ENCODE results near the gene EPN2.
"Not testable (repeated sequence)": the region's sequence is repeated elsewhere in the genome, so short reads cannot be mapped to it uniquely, and the experiment has no call there.

Gene EPN2

DNA sequence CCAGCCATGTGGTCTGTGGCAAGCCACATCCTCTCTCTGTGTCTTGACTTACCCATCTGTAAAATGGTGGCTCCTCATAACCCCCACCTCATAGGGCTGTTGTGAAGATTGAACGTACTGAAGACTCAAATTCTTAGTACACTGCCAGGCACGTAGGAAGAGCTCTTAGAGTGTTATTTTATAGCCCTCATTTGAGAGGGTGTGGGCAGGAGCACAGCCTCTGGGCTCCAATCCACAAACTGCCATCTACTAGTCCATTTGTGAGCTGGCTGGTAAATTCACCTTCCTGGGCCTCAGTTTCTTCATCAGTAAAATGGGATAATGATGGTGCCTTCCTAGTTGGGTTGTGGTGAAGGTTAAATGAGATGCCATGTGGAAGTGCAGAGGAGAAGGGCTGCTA, 18.3 kb upstream of the EPN2 start:
- not testable (repeated sequence) for H3K4me3 ChIP-seq (ENCODE audit: low read depth in 1 of 2, low read length in 2 of 2); H3K9ac ChIP-seq (ENCODE audit: low read depth in 1 of 2, low read length in 2 of 2); H3K36me3 ChIP-seq (ENCODE audit: control insufficient read depth in 1 of 2, insufficient read depth in 2 of 2, low read length in 2 of 2); H3K9me3 ChIP-seq (ENCODE audit: control insufficient read depth in 1 of 2, low read length in 2 of 2); H3K4me1 ChIP-seq (ENCODE audit: control insufficient read depth in 1 of 2, insufficient read depth in 2 of 2, low read length in 2 of 2); H3K27ac ChIP-seq (ENCODE audit: low read depth, low read length); H3K27me3 ChIP-seq (ENCODE audit: control insufficient read depth in 1 of 2, insufficient read depth in 2 of 2, low read length in 2 of 2)

DNA sequence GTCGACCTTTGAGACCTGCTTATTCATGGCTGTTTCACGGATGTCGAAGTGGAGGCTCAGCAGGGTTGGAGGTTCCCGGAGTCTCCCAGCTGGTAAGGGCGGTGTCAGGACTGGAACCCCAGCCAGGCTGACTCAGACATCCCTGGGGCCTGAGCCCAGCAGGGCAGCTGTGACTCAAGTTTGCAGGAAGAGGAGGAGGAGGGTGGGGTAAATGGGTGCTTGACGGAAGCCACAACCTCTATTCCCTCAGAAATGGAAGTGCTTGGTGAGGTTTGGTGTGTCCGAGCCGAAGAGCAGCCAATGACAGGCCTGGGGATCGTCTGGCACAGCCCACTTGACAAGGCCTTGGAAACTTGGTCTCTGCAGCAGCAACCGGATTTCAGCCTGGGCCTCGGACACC, 17.8 kb upstream of the EPN2 start:
- H3K27me3 ChIP-seq (ENCODE audit: control insufficient read depth in 1 of 2, insufficient read depth in 2 of 2, low read length in 2 of 2); H3K4me3 ChIP-seq (ENCODE audit: low read depth in 1 of 2, low read length in 2 of 2); H3K36me3 ChIP-seq (ENCODE audit: control insufficient read depth in 1 of 2, insufficient read depth in 2 of 2, low read length in 2 of 2); H3K27ac ChIP-seq (ENCODE audit: low read depth, low read length); H3K9ac ChIP-seq (ENCODE audit: low read depth in 1 of 2, low read length in 2 of 2); H3K9me3 ChIP-seq (ENCODE audit: control insufficient read depth in 1 of 2, low read length in 2 of 2); H3K4me1 ChIP-seq (ENCODE audit: control insufficient read depth in 1 of 2, insufficient read depth in 2 of 2, low read length in 2 of 2): not testable (repeated sequence)

DNA sequence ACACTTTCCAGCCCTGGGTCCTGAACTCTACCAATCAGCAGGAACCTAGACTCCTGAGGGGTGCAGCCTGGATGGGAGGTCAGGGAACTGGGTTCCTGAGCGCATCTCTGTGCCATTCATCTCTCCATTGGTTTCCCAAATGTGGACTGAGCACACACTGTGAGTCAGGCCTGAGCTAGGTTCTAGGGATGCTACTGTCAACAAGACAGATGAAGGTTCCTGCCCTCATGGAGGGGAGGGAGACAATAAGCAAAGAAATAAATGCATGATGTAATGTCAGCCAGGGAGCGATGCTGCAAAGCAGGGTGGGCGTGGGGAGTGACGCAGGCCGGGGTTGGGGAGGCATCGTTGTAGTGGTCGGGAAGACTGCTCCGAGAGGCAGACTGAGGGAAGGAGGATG, 17.0 kb upstream of the EPN2 start:
- H3K4me1 ChIP-seq (ENCODE audit: control insufficient read depth in 1 of 2, insufficient read depth in 2 of 2, low read length in 2 of 2); H3K36me3 ChIP-seq (ENCODE audit: control insufficient read depth in 1 of 2, insufficient read depth in 2 of 2, low read length in 2 of 2); H3K4me3 ChIP-seq (ENCODE audit: low read depth in 1 of 2, low read length in 2 of 2); H3K9ac ChIP-seq (ENCODE audit: low read depth in 1 of 2, low read length in 2 of 2); H3K9me3 ChIP-seq (ENCODE audit: control insufficient read depth in 1 of 2, low read length in 2 of 2); H3K27me3 ChIP-seq (ENCODE audit: control insufficient read depth in 1 of 2, insufficient read depth in 2 of 2, low read length in 2 of 2); H3K27ac ChIP-seq (ENCODE audit: low read depth, low read length): not testable (repeated sequence)

DNA sequence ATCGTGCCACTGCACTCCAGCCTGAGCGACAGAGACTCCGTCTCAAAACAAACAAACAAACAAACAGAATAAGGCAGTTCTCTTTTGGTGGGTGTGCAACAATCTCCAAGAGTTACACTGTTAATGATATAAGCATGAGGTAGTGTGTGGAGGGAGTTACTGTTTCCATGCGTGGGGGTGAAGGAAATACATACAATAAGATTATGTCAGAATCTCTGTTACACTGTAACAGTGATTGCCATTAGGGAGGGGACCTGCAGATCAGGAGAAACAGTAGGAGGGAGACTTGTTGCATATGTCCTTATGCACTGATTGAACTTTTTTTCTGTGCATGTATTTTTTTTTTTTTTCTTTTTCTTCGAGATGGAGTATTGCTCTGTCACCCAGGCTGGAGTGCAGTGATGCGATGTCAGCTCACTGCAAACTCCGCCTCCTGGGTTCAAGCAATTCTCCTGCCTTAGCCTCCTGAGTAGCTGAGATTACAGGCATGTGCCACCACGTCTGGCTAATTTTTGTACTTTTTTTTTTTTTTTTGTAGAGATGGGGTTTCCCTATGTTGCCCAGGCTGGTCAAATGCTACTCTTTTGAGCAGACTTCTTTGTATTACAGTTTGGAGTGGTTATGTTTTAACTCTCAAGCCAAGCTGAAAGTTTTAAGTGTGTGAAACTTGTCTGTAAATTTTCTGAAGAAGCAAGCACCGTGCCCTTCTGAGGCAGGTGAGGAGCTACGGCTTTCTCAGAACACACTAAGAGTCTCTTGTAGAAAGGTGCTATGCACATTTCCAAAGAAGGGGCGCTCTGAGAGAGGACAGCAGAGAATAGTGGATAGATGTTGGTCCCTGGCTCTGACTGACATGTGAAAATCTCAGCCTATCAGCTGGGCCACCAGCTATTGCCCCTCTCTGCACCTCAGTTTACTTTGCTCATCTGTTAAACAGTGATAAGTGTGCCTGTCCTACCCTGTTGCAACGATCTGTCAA, 10.3 kb upstream of the EPN2 start:
- not testable (repeated sequence) for H3K9me3 ChIP-seq (ENCODE audit: control insufficient read depth in 1 of 2, low read length in 2 of 2); H3K4me1 ChIP-seq (ENCODE audit: control insufficient read depth in 1 of 2, insufficient read depth in 2 of 2, low read length in 2 of 2); H3K4me3 ChIP-seq (ENCODE audit: low read depth in 1 of 2, low read length in 2 of 2); H3K27me3 ChIP-seq (ENCODE audit: control insufficient read depth in 1 of 2, insufficient read depth in 2 of 2, low read length in 2 of 2); H3K9ac ChIP-seq (ENCODE audit: low read depth in 1 of 2, low read length in 2 of 2); H3K36me3 ChIP-seq (ENCODE audit: control insufficient read depth in 1 of 2, insufficient read depth in 2 of 2, low read length in 2 of 2); H3K27ac ChIP-seq (ENCODE audit: low read depth, low read length)

DNA sequence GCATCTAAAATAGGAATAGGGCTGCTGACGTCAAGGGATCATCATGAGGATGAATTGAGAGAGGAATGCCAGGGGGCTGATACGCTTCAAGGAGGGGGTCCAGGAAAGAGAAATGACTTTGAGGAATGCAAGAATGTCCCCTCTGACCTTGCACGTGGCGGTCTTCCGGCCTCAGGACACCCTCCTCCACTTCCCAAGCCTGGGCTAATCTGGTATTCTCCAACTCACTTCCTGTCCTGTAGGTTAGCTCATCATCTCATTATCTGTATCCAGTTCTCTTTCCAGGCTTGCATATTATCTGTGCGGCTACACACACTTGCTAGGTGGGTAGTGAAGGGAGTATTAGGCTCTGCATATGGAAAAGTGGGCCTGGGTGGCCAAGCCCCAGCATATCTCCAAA, 2.5 kb upstream of the EPN2 start:
- H3K27ac ChIP-seq (ENCODE audit: low read depth, low read length); H3K4me1 ChIP-seq (ENCODE audit: control insufficient read depth in 1 of 2, insufficient read depth in 2 of 2, low read length in 2 of 2); H3K9me3 ChIP-seq (ENCODE audit: control insufficient read depth in 1 of 2, low read length in 2 of 2); H3K27me3 ChIP-seq (ENCODE audit: control insufficient read depth in 1 of 2, insufficient read depth in 2 of 2, low read length in 2 of 2); H3K36me3 ChIP-seq (ENCODE audit: control insufficient read depth in 1 of 2, insufficient read depth in 2 of 2, low read length in 2 of 2); H3K9ac ChIP-seq (ENCODE audit: low read depth in 1 of 2, low read length in 2 of 2); H3K4me3 ChIP-seq (ENCODE audit: low read depth in 1 of 2, low read length in 2 of 2): not testable (repeated sequence)

DNA sequence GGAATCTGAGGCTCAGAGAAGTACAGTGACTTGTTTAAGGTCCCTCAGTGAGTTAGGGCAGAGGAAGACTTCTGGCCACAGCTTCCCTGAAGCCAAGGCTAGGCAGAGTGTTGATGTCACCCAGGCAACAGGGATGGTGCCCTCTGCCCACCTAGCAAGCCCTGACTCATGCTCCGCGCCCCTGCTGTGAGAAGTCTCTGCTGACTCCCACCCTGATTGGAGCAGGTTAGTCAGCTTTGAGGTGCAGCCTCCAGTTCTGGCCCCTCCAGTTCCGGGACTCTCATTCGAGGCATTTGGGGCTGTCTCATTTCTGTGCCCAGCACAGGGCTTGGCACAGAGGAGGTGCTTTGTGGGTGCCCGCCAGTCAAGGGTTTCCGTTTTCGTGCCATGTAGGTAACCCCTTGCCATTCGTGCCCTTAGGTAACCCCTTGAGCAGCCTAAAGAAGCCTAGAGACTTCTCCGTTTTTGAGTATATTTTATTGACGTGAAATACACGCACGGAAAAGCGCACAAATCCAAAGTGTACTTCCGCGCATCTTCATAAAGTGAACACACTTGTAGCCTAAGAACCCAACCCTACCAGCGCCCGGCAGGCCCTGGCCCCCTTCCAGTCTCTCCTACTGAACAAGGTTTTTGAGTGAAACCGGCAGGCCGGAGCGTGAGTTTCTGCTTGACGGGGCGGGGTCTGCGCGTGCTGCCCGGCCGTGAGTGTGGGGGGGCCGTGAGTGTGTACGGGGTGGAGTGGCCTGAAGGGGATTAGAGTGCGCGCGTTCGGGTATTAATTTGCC, 621 bp upstream of the EPN2 start:
- H3K27ac ChIP-seq (ENCODE audit: low read depth, low read length); H3K4me1 ChIP-seq (ENCODE audit: control insufficient read depth in 1 of 2, insufficient read depth in 2 of 2, low read length in 2 of 2); H3K27me3 ChIP-seq (ENCODE audit: control insufficient read depth in 1 of 2, insufficient read depth in 2 of 2, low read length in 2 of 2); H3K9ac ChIP-seq (ENCODE audit: low read depth in 1 of 2, low read length in 2 of 2); H3K36me3 ChIP-seq (ENCODE audit: control insufficient read depth in 1 of 2, insufficient read depth in 2 of 2, low read length in 2 of 2); H3K4me3 ChIP-seq (ENCODE audit: low read depth in 1 of 2, low read length in 2 of 2); H3K9me3 ChIP-seq (ENCODE audit: control insufficient read depth in 1 of 2, low read length in 2 of 2): not testable (repeated sequence)

DNA sequence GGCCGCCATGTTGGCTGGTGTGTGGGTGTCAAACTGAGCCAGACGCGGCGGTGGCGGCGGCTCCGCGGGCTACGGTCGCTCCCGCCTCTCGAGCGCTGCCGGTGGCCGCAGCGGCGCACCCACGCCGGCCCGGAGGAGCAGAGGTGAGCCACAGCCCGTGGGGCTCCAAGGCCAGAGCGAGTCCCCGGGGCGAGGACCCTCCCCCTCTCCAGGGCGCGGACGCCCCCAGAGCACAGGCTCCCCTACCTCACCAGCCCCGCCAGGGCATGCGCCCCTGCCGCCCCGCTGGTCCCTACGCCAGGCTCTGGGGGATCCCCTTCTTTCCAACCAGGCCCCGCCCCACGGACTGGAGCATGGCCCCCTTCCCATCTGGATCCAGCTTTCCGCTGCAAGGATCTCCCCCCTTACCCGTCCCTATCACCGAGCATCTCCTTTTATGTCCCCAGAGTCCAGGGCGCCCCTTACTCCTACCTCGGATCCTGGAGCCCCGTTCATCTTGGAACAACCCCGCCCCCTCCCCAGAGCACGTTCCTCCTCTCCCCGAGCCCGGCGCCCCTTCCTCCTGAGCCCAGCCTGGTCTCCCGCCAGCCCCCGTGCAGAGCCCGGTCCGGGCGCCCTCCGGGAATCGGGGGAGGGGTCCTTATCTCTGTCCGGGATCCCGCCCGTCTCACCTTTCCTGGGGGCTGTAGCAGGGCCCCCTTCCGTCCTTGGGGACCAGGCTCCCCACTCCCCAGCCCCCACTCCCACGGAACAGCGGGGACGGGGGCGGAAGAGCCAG, 412 bp downstream of the EPN2 start:
- peaks cover 6 to 10% of the 10 kb centered on the region in 2 donors for H3K4me1 ChIP-seq (ENCODE audit: control insufficient read depth in 1 of 2, insufficient read depth in 2 of 2, low read length in 2 of 2)
- H3K36me3 ChIP-seq (ENCODE audit: control insufficient read depth in 1 of 2, insufficient read depth in 2 of 2, low read length in 2 of 2), result no peaks in the 10 kb centered on the region
- H3K9me3 ChIP-seq (ENCODE audit: control insufficient read depth in 1 of 2, low read length in 2 of 2), result no peaks in the 10 kb centered on the region
- peak overlapping the region; percentile 56 for H3K27ac ChIP-seq (ENCODE audit: low read depth, low read length)
- H3K4me3 ChIP-seq (ENCODE audit: low read depth in 1 of 2, low read length in 2 of 2), result peak overlapping the region; percentile 91 to 92
- H3K27me3 ChIP-seq (ENCODE audit: control insufficient read depth in 1 of 2, insufficient read depth in 2 of 2, low read length in 2 of 2), result no peaks in the 10 kb centered on the region
- H3K9ac ChIP-seq (ENCODE audit: low read depth in 1 of 2, low read length in 2 of 2), result peak overlapping the region; percentile 71 to 80

DNA sequence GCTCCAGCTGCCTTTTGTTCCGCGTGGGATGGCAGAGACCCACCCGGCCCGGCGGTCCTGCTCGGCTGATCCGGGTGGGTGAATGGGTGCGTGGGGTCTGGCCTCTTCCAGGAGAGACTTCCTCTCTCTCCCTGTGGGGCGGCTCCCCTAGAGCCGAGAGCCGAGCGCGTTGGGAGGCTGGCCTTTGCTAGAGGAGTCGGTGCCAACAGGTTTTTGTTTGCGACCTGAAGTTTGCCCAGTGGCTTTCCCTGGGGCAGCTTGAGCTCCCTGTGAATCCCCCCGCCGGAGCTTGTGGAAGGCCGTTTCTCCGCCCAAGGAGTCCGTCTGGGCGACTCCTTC, 970 bp downstream of the EPN2 start:
- H3K9ac ChIP-seq (ENCODE audit: low read depth in 1 of 2, low read length in 2 of 2), result peak overlapping the region; percentile 71 to 80
- no peaks in the 10 kb centered on the region for H3K9me3 ChIP-seq (ENCODE audit: control insufficient read depth in 1 of 2, low read length in 2 of 2)
- H3K4me3 ChIP-seq (ENCODE audit: low read depth in 1 of 2, low read length in 2 of 2), result peak overlapping the region; percentile 91 to 92
- no peaks in the 10 kb centered on the region for H3K36me3 ChIP-seq (ENCODE audit: control insufficient read depth in 1 of 2, insufficient read depth in 2 of 2, low read length in 2 of 2)
- H3K27ac ChIP-seq (ENCODE audit: low read depth, low read length), result peak overlapping the region; percentile 56
- no peaks in the 10 kb centered on the region for H3K27me3 ChIP-seq (ENCODE audit: control insufficient read depth in 1 of 2, insufficient read depth in 2 of 2, low read length in 2 of 2)
- peaks cover 6 to 13% of the 10 kb centered on the region in 2 donors for H3K4me1 ChIP-seq (ENCODE audit: control insufficient read depth in 1 of 2, insufficient read depth in 2 of 2, low read length in 2 of 2)

DNA sequence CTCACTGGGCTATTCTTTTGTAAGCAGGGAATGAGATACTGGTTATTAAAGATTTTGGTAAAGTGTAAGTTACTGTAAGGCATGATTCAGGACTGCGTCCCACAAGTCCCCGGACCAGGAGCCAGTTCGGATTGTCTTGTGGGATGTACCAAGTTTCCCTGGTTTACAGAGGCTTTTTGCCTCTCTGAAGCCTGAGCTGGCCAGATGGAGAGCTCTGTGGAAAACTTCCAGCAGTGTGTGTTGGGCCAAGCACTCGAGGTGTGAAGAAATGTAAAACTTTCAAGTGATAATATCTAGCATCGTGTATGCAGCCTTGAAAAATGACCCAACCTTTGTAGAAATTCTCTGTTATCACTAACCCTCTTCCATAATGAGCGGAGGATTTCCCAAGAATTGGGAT, 2.4 kb downstream of the EPN2 start:
- Histone ChIP-seq H3K27ac (ENCODE audit: low read depth, low read length) (no peak overlapping the region), H3K4me1 (ENCODE audit: control insufficient read depth in 1 of 2, insufficient read depth in 2 of 2, low read length in 2 of 2) (peaks cover 6 to 13% of the 10 kb centered on the region in 2 donors), H3K4me3 (ENCODE audit: low read depth in 1 of 2, low read length in 2 of 2) (no peak overlapping the region), H3K9ac (ENCODE audit: low read depth in 1 of 2, low read length in 2 of 2) (no peak overlapping the region), H3K36me3 (ENCODE audit: control insufficient read depth in 1 of 2, insufficient read depth in 2 of 2, low read length in 2 of 2) (no peaks in the 10 kb centered on the region), H3K27me3 (ENCODE audit: control insufficient read depth in 1 of 2, insufficient read depth in 2 of 2, low read length in 2 of 2) (no peaks in the 10 kb centered on the region), H3K9me3 (ENCODE audit: control insufficient read depth in 1 of 2, low read length in 2 of 2) (no peaks in the 10 kb centered on the region)

DNA sequence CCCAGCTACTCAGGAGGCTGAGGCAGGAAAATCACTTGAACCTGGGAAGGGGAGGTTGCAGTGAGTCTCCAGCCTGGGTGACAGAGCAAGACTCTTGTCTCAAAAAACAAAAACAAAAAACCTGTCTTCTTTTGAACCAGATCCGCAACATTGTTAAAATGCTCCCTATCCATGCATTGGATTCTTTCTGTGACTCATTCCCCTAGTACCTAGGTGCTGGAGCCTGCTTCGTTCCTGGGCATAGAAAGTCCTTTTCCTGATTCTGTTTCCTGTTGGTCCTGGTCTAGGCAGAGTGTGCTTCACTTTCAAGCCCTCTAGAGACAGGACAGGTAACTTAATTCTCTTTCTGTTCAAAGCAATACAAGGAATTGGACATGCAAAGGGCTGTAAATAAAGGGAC, 5.2 kb downstream of the EPN2 start:
- Histone ChIP-seq H3K36me3 (ENCODE audit: control insufficient read depth in 1 of 2, insufficient read depth in 2 of 2, low read length in 2 of 2) (no peaks in the 10 kb centered on the region), H3K9ac (ENCODE audit: low read depth in 1 of 2, low read length in 2 of 2) (no peak overlapping the region), H3K27me3 (ENCODE audit: control insufficient read depth in 1 of 2, insufficient read depth in 2 of 2, low read length in 2 of 2) (no peaks in the 10 kb centered on the region), H3K27ac (ENCODE audit: low read depth, low read length) (no peak overlapping the region), H3K9me3 (ENCODE audit: control insufficient read depth in 1 of 2, low read length in 2 of 2) (no peaks in the 10 kb centered on the region), H3K4me3 (ENCODE audit: low read depth in 1 of 2, low read length in 2 of 2) (no peak overlapping the region), H3K4me1 (ENCODE audit: control insufficient read depth in 1 of 2, insufficient read depth in 2 of 2, low read length in 2 of 2) (peaks cover 6 to 14% of the 10 kb centered on the region in 2 donors)
